NK-92 (cell line): ENCODE measurements around the gene SCRN2.

ENCODE experiments used
- DNase-seq: peaks from one replicate; lab custom pipeline; 2025; ENCODE audit not compliant: unreplicated experiment; lab: John Stamatoyannopoulos, UW

SCRN2 gene

GRCh38 chr17:47822785-47823184 is 18.3 kb downstream of the SCRN2 start:
- DNase-seq = no peak

- no peak for DNase-seq
Observed at GRCh38 chr17:47821424-47822391, 19.4 kb downstream of the SCRN2 start, which contains the start of gene OSBPL7. OSBPL7 (minus strand) TSS chr17:47821794; CDS start chr17:47820278, 1,516 bp downstream.

DNA sequence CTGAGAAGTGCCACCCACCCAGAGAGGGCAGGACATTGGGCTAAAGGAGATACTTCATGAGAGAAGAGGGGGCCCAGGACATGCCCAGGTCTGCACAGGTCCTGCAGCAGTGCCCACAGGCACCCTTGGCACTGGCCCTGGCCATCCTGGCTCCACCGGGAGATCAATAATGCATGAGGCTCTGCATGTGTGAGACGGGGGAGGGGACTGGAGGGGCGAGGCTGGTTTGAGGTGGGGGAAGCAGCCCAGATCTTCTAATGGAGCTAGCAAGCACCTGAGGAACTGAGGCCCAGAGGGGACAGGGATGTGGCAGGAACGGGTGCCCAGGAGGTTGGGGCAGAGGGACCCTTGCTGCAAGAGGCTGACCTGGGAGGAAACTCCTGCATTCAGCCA is 20.0 kb downstream of the SCRN2 start:
- DNase-seq = no peak

- no peak for DNase-seq
Observed at GRCh38 chr17:47820033-47820789, 20.9 kb downstream of the SCRN2 start.

DNA sequence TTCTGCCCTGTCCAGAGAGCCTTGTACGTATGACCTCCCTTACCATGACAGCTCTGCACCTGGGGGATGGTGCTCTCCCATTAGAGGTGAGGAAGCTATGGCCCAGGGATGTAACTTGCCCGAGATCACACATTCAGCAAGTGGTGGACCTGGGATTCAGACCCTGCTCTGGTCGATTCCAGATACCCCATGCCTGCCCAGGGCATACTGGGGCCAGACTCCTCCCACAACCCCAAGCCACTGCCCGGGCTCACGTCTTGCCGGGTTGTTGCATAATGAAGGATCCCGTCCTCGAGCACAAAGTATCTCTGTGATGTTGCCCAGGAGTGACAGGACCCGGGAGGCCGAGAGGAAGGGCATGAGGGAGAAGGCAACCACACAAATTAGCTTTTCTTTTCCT is 21.6 kb downstream of the SCRN2 start:
- no peak for DNase-seq

DNA sequence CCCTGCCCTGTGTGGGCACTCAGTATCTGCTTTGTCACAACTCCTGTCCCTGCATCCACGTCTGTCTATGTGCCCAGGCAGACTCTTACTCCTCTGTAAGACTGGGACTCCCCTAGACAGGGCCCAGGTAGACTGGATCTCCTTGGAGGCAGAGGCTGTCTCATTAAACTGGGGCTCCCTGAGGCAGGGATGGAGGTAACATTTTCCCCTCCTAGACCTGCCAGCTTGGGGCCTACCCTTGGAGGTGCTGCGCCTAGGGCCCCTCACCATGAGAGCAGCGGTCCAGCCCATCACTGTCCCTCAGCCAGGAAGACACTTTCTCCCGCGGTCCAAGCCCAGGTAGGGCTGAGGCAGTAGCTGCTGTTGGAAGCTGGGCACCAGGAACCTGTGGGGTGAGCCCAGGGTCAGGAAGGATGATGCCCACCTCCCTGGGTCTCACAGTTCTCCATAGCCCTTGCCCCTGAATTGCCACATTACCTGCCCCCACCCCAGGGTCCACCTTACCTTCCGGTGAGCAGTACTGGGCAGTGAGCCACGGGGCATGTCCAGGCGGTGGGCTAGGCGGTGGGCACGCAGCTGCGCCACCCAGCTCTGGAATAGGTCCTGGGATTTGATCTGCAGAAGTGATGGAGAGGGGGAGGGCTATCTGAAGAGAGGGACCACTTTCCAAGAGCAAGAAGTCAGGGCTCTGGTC is 22.9 kb downstream of the SCRN2 start:
- no peak for DNase-seq

GRCh38 chr17:47816947-47817346 is 24.1 kb downstream of the SCRN2 start:
- DNase-seq = no peak

DNA sequence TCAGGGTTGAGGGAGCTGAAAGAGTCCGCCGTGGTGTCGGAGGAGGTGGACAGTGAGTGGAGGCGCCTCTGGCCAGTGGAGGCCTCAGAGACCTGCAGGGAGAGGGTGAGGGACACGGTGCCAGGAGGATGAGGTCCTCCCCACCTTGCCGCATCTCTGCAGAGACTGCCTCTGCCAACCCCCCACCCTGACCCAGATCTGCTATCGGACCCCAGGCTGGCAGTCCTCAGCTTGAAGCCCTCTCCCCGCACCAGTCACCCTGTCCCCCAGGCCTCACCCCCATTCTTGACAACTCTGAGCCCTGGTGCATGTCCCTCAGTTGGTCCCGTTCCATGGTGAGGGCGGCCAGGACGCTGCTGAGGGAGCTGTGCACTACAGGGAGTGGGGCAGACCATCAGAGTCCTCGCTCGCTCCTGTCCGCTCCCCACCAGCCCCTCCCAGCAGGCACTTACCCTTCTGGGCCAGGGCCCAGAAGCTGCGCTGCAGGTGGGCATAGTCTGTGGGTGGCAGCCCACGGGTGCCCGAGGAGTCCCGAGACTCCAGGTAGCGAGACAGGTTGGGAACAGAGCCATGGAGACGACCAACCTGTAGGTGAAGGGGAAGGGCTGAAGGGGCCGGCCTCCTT is 24.9 kb downstream of the SCRN2 start:
- DNase-seq = no peak

DNA sequence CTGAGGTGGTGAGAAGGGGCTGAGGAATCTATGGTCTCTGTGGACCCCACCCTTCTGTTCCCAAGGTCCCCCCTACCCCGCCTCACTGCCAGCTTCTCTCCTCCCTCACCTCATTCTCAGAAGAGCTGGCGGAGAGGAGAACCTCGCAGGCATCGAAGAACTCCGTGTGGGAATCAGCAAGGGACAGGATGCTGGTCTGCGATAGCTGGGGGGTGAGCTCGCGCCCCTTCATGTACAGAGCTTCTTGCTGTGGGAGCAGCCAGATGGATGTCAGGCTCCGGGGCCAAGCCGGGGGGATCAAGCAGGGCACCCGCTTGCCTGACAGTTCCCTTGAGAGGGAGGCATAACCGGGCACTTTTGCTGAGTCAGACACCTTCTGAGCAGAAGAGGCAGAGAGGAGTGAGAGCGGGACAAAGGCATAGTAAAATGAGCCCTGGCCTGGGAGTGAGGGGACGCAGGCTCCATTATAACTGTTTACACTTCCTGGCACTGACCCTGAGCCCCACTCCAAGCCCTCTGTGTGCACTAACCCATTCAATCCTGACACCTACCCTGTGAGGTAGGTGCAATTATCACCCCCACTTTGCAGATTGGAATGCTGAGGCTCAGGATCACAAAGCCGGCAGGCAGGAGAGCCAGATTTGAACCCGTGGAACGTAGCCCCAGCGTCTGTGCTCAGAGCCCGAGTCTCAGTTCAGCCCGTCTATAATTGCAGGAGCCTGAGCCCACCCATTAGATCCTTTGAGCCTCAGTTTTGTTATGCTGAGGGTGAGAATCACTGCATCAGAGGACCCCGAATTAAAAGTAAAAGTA is 25.8 kb downstream of the SCRN2 start:
- no peak for DNase-seq

- DNase-seq = no peak
Observed at GRCh38 chr17:47813512-47814031, 27.5 kb downstream of the SCRN2 start.

DNA sequence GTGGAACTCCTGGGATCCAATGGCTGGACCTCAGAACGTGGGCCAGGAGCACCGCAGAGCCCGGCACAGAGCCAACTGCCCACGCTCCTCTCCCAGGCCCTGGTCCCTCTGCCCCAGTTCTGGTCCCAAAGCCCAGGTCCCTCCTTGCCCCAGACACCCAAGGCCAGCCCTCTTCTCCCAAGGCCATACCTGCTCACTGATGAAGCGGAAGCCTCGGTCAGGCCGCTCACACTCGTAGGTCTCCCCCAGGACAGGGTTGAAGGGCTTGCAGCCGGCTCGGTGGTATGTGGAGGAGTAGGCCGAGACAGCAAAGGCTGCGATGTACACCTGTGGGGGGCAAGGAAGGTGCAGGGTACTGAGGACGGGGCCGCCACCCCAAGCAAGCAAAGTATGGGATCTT is 28.0 kb downstream of the SCRN2 start:
- DNase-seq = no peak

DNA sequence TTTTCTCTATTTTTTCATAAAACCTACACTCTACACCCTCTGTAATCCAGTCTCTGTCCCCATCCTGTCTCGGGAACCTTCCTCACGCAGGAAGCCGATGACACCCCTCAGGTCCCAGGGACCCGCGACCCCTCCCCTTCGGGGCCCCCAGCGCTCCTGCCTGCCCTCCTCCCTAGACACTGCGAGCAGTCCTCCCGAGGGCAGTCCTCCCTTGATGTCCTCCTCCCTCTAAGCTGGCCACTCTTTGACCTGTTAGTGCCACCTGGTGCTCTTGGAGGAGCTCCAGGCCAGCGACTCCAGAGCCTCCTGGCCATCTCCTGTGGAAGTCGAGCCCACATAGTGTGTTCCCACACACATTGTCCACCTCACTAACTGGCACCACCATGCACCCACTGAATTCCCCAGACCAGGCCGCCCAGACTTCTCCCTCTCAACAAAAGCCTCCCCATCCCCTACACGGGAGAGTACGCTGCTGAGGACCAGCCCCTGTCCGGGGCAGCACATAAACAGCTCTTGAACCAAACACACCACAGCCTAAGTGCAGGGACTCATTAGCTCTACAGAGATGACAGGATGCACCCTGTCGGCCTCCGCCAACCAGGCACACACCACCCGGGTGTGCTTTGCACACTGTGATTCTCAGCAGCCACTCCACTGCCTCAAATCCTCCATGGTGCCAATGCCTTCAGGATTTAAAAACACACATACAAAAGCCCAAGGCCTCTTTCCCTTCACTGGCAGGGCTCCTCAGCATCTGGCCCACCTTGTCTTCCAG is 28.7 kb downstream of the SCRN2 start:
- DNase-seq = no peak

- DNase-seq = no peak
Observed at GRCh38 chr17:47811709-47812108, 29.4 kb downstream of the SCRN2 start.

DNA sequence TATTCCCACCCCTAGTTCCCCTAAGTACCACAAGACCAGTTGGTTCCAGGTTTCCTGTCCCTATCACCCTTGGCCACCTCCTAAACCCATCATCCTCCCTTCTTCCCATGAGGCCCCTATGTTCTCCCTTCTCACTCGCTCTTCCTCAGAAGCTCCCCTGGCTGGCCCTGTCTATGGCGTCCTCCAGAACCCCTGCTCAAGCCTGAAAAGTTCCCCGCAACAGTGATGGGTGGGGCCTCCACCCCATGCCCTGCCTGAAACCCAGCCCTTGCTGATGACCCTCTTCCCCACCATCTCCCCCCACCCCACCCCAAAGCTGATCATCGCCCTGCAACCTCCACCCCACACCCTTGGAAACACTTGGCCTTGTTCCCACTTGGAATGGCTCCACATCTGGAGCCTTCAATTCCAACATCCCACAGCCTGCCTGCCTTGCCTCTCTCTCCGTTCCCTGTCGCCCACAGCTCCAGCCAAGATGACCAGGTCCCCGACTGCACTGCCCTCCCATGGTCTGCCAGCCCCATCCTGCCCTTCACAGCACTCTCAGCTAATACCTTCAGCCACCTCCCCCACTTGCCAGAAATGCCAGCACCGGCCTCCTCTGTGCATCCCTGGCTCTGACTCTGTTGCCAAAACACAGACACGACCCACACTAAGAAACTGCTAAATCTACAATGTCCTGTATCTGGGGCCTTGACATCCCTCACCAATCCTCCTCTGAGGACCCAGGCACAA is 30.0 kb downstream of the SCRN2 start:
- DNase-seq = no peak

GRCh38 chr17:47810200-47810821 is 30.8 kb downstream of the SCRN2 start:
- no peak for DNase-seq

DNA sequence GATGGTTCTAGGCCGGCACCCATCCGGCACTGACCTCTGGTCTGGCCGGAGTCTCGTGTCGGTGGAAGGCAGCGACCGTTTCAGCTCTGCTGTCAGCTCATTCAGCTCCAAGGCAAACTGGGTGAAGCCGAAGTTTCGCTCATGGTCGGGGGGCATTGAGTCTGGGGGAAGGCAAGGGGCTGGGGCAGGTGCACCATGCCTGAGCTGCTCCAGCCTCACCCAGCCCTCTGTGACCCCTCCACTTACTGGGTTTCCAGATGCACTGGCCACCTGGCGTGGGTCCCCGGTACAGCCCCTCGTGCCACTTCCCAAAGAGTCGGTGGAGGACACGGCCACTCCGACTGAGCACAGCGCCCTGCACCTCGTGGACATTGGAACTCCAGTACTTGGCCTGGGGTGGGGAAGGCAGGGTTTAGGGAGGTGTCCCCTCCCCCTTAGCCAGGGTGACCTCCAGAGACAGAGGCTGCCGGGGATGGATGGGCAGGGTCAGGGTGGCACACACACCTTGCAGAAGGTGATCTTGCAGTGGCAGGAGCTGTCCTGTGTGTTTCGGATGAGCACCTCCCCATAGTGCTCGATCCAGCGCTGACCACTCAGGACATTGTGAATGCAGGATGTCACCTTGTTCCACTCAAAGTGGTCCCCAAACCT is 32.1 kb downstream of the SCRN2 start:
- DNase-seq = no peak

DNA sequence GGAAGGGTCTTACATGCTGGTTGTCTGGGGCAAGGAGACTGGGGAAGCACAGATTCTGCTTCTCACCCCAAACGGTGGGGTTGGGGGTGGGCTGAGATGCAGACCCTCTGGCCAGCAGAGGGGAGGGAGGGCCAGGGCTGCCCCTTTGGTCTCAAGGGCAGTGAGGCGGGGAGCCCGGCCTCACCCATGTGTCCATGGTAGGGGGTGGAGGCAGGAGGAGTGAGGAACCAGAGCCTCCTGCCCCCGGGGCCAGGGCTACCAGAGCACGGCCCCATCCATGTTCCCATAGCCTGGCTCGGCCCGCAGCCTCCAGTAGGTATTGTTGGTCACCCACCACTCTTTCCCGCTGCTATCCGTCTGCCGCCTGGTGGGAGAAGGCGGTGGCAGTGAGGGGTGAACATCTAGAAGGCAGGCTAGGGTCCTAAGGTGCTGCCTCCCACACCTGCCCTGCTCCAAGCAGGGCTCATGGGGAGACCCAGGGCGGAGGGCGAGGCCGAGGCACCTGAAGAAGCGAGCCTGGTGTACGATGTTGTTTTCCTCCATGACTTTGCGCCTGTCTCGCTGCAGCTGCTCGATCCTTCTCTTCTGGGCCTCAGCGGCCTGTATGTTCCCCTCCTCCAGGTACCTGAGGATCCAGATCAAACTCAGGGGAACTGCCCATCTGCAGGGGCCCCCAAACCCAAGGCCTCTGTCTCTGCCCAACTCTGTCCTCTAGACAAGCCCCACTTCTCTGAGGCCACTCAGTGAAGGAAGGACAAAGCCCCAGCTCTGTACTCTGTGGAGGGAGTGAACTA is 32.8 kb downstream of the SCRN2 start:
- no peak for DNase-seq
